Measurements from ENCODE around the gene RXRA. TPM values are rescaled to one million over a fixed set of nuclear protein-coding genes. Genes with fewer than 3 reads are reported as not detected.

Gene RXRA
- total RNA-seq, 4 donors from 2014 or later, result 17.1 to 84.6 (median 24.0) TPM

DNA sequence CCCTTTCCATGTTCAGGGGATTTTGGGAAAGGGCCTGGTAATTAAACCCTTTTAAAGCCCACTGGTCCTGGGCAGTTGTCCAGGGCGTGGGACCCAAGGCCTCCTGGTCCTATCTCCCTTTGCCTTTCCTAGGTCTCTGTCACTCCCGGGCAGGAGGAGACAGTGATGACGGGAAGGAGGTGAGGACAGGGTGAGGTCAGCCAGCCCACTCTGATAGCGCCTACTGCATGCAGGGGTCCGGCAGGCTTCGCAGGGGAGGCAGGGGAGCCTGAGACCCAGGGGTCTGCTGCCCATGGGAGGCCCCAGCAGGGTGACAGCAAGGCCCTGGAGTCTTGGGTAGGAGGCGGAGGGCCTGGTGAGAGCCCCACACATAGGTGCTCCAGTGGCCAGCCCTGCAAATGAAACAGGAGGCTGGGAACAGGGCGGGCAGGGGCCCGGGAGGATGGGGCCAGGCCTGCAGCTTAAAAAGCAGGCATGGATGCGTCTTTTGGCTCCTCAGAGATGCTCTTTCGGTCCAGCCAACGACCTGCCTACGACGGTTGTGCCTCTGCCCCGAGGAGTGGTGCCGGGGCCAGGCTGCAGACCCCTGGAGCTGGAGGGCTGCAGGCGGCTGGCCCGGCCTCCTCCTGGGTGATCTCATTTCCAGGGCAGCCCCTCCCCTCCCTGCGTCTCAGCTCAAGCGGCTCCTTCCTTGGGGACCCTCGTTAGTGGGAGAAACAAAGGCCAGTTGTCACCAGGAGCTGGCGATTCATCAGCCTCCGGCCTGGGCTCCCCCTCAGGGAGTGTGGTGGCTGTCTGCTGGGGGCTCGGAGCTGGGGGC, 6.7 kb upstream of the RXRA start:
- TF ChIP-seq POLR2A (IDR thresholded peaks at IDR 0.05), result no peak
- TF ChIP-seq, protein P1, sequence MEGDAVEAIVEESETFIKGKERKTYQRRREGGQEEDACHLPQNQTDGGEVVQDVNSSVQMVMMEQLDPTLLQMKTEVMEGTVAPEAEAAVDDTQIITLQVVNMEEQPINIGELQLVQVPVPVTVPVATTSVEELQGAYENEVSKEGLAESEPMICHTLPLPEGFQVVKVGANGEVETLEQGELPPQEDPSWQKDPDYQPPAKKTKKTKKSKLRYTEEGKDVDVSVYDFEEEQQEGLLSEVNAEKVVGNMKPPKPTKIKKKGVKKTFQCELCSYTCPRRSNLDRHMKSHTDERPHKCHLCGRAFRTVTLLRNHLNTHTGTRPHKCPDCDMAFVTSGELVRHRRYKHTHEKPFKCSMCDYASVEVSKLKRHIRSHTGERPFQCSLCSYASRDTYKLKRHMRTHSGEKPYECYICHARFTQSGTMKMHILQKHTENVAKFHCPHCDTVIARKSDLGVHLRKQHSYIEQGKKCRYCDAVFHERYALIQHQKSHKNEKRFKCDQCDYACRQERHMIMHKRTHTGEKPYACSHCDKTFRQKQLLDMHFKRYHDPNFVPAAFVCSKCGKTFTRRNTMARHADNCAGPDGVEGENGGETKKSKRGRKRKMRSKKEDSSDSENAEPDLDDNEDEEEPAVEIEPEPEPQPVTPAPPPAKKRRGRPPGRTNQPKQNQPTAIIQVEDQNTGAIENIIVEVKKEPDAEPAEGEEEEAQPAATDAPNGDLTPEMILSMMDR (IDR thresholded peaks at IDR 0.05), result no peak
- peaks cover 0 to 9% of the 10 kb centered on the region in 2 donors for H3K4me1 ChIP-seq
- no peak overlapping the region for H3K4me3 ChIP-seq
- DNase-seq, result peak in 1 of 2 donors; percentile 12
- no peaks in the 10 kb centered on the region for H3K36me3 ChIP-seq
- H3K27ac ChIP-seq, result no peak overlapping the region
- H3K9me3 ChIP-seq, result no peaks in the 10 kb centered on the region
- intact Hi-C loops (cut with DNase I; ENCODE audit: low total_unique reads), result loop anchor here (10.0 kb wide), 1 partner anchor 85 kb away; no protein-coding TSS in a partner anchor
- no peaks in the 10 kb centered on the region for H3K27me3 ChIP-seq

DNA sequence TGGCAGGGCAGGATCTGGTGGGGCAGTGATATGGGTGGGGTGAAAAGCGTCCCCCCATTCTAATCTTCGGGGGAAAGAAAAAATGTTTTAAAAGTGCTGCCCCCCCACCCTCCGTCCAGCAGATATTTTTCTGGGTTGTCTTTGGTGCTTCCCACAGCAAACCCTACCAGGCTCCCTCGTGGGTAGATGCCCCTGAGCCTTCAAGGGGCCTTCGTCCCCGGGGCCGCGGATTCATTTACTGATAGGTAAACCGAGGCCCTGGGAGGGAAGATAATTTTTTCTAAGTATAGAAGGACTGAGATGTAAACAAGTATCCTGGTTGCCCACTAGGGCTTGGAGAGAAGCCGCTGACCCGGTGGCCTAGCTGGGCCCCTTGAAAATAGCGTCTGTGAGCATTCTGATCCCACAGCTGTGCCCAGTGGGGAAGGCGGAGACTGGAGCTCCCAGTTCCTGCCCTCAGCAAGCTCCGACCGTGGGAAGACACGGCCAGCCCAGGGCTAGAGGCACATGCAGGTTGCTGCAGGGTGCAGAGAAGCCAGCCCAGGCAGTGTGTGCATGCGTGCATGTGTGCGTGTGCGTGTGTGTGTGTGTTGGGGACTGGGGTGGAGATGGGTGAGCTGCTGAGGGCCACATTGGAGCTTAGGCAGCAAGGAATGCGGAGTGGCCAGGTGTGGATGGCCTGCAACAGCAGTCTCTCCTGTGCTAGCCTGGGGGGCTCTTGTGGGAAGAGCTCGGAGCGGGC, 6.0 kb upstream of the RXRA start:
- no peaks in the 10 kb centered on the region for H3K9me3 ChIP-seq
- TF ChIP-seq, protein P1 (IDR thresholded peaks at IDR 0.05), result no peak
- TF ChIP-seq POLR2A (IDR thresholded peaks at IDR 0.05), result no peak
- H3K4me3 ChIP-seq, result no peak overlapping the region
- H3K27ac ChIP-seq, result no peak overlapping the region
- DNase-seq, result peak in 1 of 2 donors; percentile 9
- intact Hi-C loops (cut with DNase I; ENCODE audit: low total_unique reads), result loop anchor here (10.0 kb wide), 1 partner anchor 85 kb away; no protein-coding TSS in a partner anchor
- no peaks in the 10 kb centered on the region for H3K27me3 ChIP-seq
- peaks cover 0 to 9% of the 10 kb centered on the region in 2 donors for H3K4me1 ChIP-seq
- no peaks in the 10 kb centered on the region for H3K36me3 ChIP-seq

DNA sequence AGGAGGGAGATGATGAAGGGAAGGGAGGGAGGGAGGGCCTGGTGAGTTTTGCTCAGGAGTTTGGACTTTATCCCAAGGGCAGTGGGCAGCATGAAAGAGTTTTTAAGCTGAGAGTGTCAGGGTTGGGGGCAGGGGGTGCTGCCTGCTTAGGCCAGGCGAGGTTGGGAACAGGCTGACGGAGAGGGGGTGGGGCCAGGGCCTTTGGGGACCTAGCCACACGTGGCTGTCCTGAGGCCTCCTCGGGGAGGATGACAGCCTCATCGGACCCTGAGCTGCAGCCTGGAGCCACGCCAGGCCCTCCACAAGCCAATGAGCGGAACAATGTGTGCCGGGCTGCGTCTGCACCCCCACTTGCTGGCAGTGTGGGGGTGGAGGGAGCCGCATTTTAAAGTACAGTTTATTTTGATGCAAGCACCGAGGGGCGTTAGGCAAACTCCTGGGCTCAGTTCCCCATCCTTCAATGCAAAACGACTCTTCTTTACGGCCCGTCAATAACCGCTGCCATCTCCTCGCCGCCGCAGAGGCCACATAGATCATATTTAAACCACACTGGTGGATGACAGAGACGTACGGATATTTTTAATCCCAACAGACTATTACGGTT, 5.3 kb upstream of the RXRA start:
- TF ChIP-seq POLR2A (IDR thresholded peaks at IDR 0.05), result no peak
- TF ChIP-seq, protein P1 (IDR thresholded peaks at IDR 0.05), result no peak
- intact Hi-C loops (cut with DNase I; ENCODE audit: low total_unique reads), result loop anchor here (10.0 kb wide), 1 partner anchor 84 kb away; no protein-coding TSS in a partner anchor
- Histone ChIP-seq H3K9me3 (no peaks in the 10 kb centered on the region), H3K36me3 (no peaks in the 10 kb centered on the region), H3K27ac (no peak overlapping the region), H3K27me3 (no peaks in the 10 kb centered on the region), H3K4me1 (peaks cover 0 to 9% of the 10 kb centered on the region in 2 donors), H3K4me3 (no peak overlapping the region)
- peak in 1 of 2 donors; percentile 24 for DNase-seq

DNA sequence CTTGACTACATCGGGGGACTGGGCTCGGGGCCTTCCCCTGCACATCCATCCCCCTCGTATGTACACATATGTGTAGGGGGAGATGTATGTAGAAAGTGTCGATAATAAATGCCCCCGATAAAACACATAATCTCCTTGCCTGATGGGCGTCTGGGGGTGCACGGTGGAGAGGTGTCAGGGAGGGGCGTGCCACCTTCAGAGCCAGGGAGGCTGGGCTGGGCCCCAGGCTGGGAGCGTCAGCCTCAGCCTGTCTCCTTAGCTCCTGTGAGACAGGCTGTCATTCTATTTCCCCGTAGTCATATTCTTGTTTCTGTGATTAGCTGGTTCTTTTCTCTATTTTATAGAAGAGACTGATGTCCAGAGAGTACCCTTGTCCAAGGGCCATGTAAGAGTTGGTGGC, 4.7 kb upstream of the RXRA start:
- DNase-seq, result peak in 1 of 2 donors; percentile 6
- no peaks in the 10 kb centered on the region for H3K9me3 ChIP-seq
- TF ChIP-seq, protein P1 (IDR thresholded peaks at IDR 0.05), result no peak
- no peak for TF ChIP-seq POLR2A (IDR thresholded peaks at IDR 0.05)
- no peak overlapping the region for H3K4me3 ChIP-seq
- H3K27me3 ChIP-seq, result no peaks in the 10 kb centered on the region
- intact Hi-C loops (cut with DNase I; ENCODE audit: low total_unique reads), result loop anchor here (10.0 kb wide), 1 partner anchor 83 kb away; no protein-coding TSS in a partner anchor
- H3K27ac ChIP-seq, result no peak overlapping the region
- peaks cover 0 to 6% of the 10 kb centered on the region in 2 donors for H3K4me1 ChIP-seq
- H3K36me3 ChIP-seq, result no peaks in the 10 kb centered on the region
